CD4-positive, alpha-beta T cell treated with Interleukin-4 for 4 hours (primary cell): ENCODE data around the gene SLC27A5.
"Not testable (repeated sequence)": the region's sequence is repeated elsewhere in the genome, so short reads cannot be mapped to it uniquely, and the experiment has no call there.

Source experiments
- DNase-seq: peaks from one replicate; pipeline ENCODE4 v3.0.0-alpha.2; 2020

The SLC27A5 gene

GRCh38 chr19:58466089-58466759 is 45.6 kb downstream of the SLC27A5 start:
- DNase-seq = no peak

GRCh38 chr19:58460039-58460438 is 51.8 kb downstream of the SLC27A5 start:
- no peak for DNase-seq

- DNase-seq = no peak
These were observed 55.7 kb downstream of the SLC27A5 start for GRCh38 chr19:58456111-58456510.

- no peak for DNase-seq
These were observed 56.5 kb downstream of the SLC27A5 start for GRCh38 chr19:58455306-58455705.

- no peak for DNase-seq
These were observed 58.0 kb downstream of the SLC27A5 start for GRCh38 chr19:58453743-58454142.

- DNase-seq = peak; percentile 96
These were observed 60.3 kb downstream of the SLC27A5 start, which contains the start of gene ZNF324B for GRCh38 chr19:58451358-58452101. Gene ZNF324B, plus strand, starts transcription at chr19:58451622. Its CDS starts 2,080 bp downstream, at chr19:58453702.

- no peak for DNase-seq
These were observed 60.9 kb downstream of the SLC27A5 start for GRCh38 chr19:58450856-58451357.

GRCh38 chr19:58449980-58450379 is 61.8 kb downstream of the SLC27A5 start:
- not testable (repeated sequence) for DNase-seq

GRCh38 chr19:58448860-58449259 is 62.9 kb downstream of the SLC27A5 start:
- not testable (repeated sequence) for DNase-seq
